ENCODE data around the gene CASKIN2. TPM values are rescaled to one million over a fixed set of nuclear protein-coding genes. Genes with fewer than 3 reads are reported as not detected.
A peak's percentile ranks its signal among the peaks of the same experiment; 100 is the strongest.

Gene CASKIN2
- total and polyA plus RNA-seq, 2 experiments from 2014 or later: 1.9 to 6.2 TPM

DNA sequence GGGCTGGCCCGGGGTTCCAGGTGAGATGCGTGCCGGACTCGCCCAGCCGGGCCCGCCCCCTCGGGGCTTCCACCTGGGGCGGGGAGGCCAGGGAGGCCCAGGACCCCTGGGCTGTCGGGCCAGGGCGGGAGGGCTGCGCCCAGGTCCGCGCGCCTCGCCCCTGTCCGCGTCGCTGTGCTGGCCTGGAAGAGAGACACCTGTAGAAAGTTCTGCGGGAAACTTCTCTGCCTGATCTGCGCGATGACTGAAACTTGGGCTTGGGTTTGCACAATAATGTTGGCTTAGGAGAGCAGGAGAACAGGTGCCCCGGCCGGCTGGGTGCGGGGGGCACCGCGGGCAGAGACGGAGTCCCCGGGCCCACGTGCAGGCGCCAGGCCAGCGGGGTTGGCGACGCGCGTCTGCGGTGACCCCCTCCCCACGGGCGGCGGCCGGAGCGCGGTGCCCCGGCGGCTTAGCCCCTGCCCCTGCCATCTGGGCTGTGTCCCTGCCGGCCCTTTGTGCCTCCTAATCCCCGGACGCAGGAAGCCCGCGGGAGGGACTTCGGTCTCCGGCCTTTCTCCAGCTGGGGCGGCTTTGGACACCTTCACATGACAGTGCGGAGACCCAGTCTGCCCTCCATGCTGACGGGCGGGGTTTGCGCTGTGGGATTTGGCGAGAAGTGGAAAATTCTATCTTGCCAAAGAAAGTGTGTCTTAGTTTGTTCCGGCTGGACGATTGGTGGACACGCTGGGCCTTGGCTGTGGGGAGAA lies 10.6 kb upstream of the CASKIN2 start:
- no peak overlapping the region for H2AFZ ChIP-seq
- no peaks in the 10 kb centered on the region for H3K9me3 ChIP-seq (ENCODE audit: low read depth)
- H4K20me1 ChIP-seq (ENCODE audit: insufficient read depth): no peaks in the 10 kb centered on the region
- peak overlapping the region; percentile 69 for H3K4me2 ChIP-seq (ENCODE audit: unreplicated experiment)
- no peak overlapping the region for H3K9ac ChIP-seq
- H3F3A ChIP-seq (ENCODE audit: insufficient read depth): no peaks in the 10 kb centered on the region
- no peaks in the 10 kb centered on the region for H3K36me3 ChIP-seq (ENCODE audit: low read depth)
- peak overlapping the region; percentile 60 for H3K4me3 ChIP-seq
- no peak for TF ChIP-seq EZH2phosphoT487 (IDR thresholded peaks at IDR 0.05; ENCODE audit: insufficient read depth, low read depth)
- TF ChIP-seq EZH2 (IDR thresholded peaks at IDR 0.05; ENCODE audit: insufficient read depth, poor library complexity, severe bottlenecking): peak; percentile 59
- H3K27me3 ChIP-seq (replicated peaks; ENCODE audit: insufficient read depth): peaks cover 19% of the 10 kb centered on the region; the same call in 1 of the 2 replicates
- no peak overlapping the region for H3K27ac ChIP-seq
- H3K4me1 ChIP-seq (ENCODE audit: insufficient read depth): no peaks in the 10 kb centered on the region
- WGBS, 2 experiments (ENCODE audit: low coverage in 1 of 2, low lambda C conversion rate in 2 of 2, missing lambda C conversion rate in 2 of 2): 3 to 7% methylated on average over 39 to 50 of the region's 60 CpGs
- no peaks in the 10 kb centered on the region for H3K9me2 ChIP-seq (ENCODE audit: insufficient read depth)
- in situ Hi-C loops (cut with MboI): no loop called here
- no peaks in the 10 kb centered on the region for H3K79me2 ChIP-seq (ENCODE audit: insufficient read depth)
- no peak for DNase-seq

DNA sequence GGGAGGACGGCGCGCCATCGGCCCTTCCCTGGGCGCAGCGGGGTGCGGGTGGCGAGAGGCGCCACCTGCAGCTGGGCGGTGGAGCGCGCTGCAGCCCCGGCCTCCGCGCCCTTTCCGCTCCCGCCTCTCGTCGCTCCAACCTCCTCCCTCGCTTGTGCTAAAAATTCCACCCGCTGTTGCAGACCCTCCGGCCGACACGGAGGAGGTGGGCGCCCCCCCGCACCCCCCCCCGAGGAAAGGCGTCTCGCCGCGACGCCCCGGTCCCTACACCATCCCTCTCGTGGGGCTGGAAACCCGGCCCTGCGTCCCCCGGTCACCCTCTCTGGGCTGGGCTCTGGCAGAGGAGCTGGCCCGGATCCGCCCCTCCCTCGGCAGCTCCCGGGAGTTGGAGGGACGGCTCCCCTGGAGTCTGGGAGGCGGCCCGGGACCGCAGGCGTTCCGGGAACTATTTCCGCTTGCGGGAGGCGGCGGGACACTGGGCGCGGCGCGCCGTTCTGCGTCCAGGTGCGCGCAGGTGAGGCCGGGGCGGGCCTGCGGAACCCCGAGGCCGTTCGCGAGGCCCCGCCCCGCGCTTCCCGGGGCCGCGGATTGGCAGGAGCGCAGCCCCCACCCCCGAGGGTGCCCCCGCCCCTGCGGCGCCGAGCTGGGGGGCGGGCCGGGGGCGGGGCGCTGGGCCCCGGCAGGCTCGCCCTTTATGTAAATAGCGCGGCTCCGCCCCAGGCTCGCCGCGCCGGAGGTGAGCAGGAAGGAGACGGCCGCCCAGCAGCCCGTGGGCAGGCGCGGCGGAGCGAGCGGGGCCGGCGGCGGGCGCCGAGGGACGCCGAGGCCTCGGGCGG lies 9.9 kb upstream of the CASKIN2 start, which contains the start of gene LLGL2:
LLGL2 (plus strand) TSS at position 728 of the 836 bp plus-strand sequence. CDS start 17,730 bp downstream, outside the sequence.
- Histone ChIP-seq H3K27ac (no peak within 1 kb of the TSS), H3K9me2 (ENCODE audit: insufficient read depth) (no peaks in the 10 kb centered on the region), H2AFZ (peak within 1 kb of the TSS; percentile 38; the same call in 1 of the 2 replicates), H3K9ac (no peak within 1 kb of the TSS), H3K27me3 (replicated peaks; ENCODE audit: insufficient read depth) (peaks cover 19% of the 10 kb centered on the region; the same call in 1 of the 2 replicates), H3K4me1 (ENCODE audit: insufficient read depth) (no peaks in the 10 kb centered on the region), H3K9me3 (ENCODE audit: low read depth) (no peaks in the 10 kb centered on the region), H4K20me1 (ENCODE audit: insufficient read depth) (no peaks in the 10 kb centered on the region), H3F3A (ENCODE audit: insufficient read depth) (no peaks in the 10 kb centered on the region), H3K79me2 (ENCODE audit: insufficient read depth) (no peaks in the 10 kb centered on the region), H3K4me3 (peak within 1 kb of the TSS; percentile 60), H3K36me3 (ENCODE audit: low read depth) (no peaks in the 10 kb centered on the region), H3K4me2 (ENCODE audit: unreplicated experiment) (peak within 1 kb of the TSS; percentile 69)
- 2 to 4% methylated on average over 27 to 53 of the region's 108 CpGs for WGBS, 2 experiments (ENCODE audit: low coverage in 1 of 2, low lambda C conversion rate in 2 of 2, missing lambda C conversion rate in 2 of 2)
- DNase-seq: peak; percentile 48
- in situ Hi-C loops (cut with MboI): no loop called here
- TF ChIP-seq EZH2phosphoT487 (IDR thresholded peaks at IDR 0.05; ENCODE audit: insufficient read depth, low read depth) (no peak), EZH2 (IDR thresholded peaks at IDR 0.05; ENCODE audit: insufficient read depth, poor library complexity, severe bottlenecking) (no peak)

DNA sequence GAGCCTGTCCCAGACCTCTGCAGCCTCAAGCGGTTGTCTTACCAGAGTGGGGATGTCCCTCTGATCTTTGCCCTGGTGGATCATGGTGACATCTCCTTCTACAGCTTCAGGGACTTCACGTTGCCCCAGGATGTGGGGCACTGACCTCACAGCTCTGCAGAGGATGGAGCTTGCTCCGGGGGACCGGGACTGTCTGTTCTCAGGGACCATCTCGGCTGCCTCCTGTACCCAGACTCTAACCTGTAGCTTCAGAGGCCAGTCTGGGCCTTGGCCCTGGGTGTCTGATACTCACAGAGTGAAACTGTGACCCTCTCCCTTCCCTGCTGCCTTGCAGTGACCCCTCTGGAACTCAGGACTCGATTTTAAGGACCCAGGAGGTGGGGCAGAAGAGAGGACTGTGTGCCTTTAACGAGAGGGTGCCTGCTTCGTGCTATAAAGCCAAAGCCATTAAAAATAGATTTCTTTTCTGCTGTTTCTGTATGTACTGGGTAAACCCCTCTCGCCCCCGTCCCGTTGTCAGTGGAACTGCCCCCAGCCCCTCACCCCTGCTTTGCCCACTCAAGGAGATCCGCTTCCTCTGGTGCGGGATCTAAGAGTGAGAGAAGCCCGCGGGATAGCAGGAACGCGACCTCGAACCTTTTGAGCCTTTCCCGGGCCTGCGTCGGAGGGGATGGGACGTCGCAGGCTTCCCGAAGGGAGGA lies 9.1 kb upstream of the CASKIN2 start:
- Histone ChIP-seq H3K9ac (no peak overlapping the region), H3K4me1 (ENCODE audit: insufficient read depth) (no peaks in the 10 kb centered on the region), H3F3A (ENCODE audit: insufficient read depth) (no peaks in the 10 kb centered on the region), H3K27me3 (replicated peaks; ENCODE audit: insufficient read depth) (peaks cover 19% of the 10 kb centered on the region; the same call in 1 of the 2 replicates), H3K79me2 (ENCODE audit: insufficient read depth) (no peaks in the 10 kb centered on the region), H3K9me2 (ENCODE audit: insufficient read depth) (no peaks in the 10 kb centered on the region), H3K36me3 (ENCODE audit: low read depth) (no peaks in the 10 kb centered on the region), H4K20me1 (ENCODE audit: insufficient read depth) (no peaks in the 10 kb centered on the region), H3K9me3 (ENCODE audit: low read depth) (no peaks in the 10 kb centered on the region), H3K27ac (no peak overlapping the region), H2AFZ (no peak overlapping the region), H3K4me3 (peak overlapping the region; percentile 60; the same call in 1 of the 2 replicates), H3K4me2 (ENCODE audit: unreplicated experiment) (no peak overlapping the region)
- 25 to 28% methylated on average over 24 of the region's 24 CpGs for WGBS, 2 experiments (ENCODE audit: low coverage in 1 of 2, low lambda C conversion rate in 2 of 2, missing lambda C conversion rate in 2 of 2)
- in situ Hi-C loops (cut with MboI): no loop called here
- TF ChIP-seq EZH2phosphoT487 (IDR thresholded peaks at IDR 0.05; ENCODE audit: insufficient read depth, low read depth): no peak
- DNase-seq: no peak

DNA sequence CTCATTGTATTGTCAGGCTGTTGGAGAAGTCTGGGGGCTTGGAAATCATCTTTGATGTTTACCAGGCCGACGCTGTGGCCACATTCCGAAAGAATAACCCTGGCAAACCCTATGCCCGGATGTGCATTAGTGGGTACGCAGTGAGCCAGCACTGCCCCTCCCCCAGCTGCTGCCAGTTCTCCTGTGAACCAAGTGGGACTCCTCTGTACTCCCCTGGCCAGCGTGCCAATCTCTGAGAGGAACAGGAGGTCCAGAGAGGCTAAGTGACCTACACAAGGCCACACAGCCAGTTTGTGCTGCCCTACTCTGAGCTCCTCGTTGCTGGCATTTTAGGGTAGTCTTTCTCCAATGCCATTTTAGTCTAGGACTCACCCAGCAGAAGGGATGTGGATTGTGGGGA lies 8.3 kb upstream of the CASKIN2 start:
- H3K9ac ChIP-seq: no peak overlapping the region
- TF ChIP-seq EZH2 (IDR thresholded peaks at IDR 0.05; ENCODE audit: insufficient read depth, poor library complexity, severe bottlenecking) (no peak), EZH2phosphoT487 (IDR thresholded peaks at IDR 0.05; ENCODE audit: insufficient read depth, low read depth) (no peak)
- H3K9me2 ChIP-seq (ENCODE audit: insufficient read depth): no peaks in the 10 kb centered on the region
- no peaks in the 10 kb centered on the region for H4K20me1 ChIP-seq (ENCODE audit: insufficient read depth)
- H3K79me2 ChIP-seq (ENCODE audit: insufficient read depth): no peaks in the 10 kb centered on the region
- H3K4me3 ChIP-seq: no peak overlapping the region
- no peak overlapping the region for H3K4me2 ChIP-seq (ENCODE audit: unreplicated experiment)
- H2AFZ ChIP-seq: no peak overlapping the region
- WGBS, 2 experiments (ENCODE audit: low coverage in 1 of 2, low lambda C conversion rate in 2 of 2, missing lambda C conversion rate in 2 of 2): 89% methylated on average over 7 of the region's 7 CpGs
- peaks cover 19% of the 10 kb centered on the region; the same call in 1 of the 2 replicates for H3K27me3 ChIP-seq (replicated peaks; ENCODE audit: insufficient read depth)
- H3K27ac ChIP-seq: no peak overlapping the region
- in situ Hi-C loops (cut with MboI): no loop called here
- no peaks in the 10 kb centered on the region for H3K4me1 ChIP-seq (ENCODE audit: insufficient read depth)
- H3K36me3 ChIP-seq (ENCODE audit: low read depth): no peaks in the 10 kb centered on the region
- H3K9me3 ChIP-seq (ENCODE audit: low read depth): no peaks in the 10 kb centered on the region
- no peaks in the 10 kb centered on the region for H3F3A ChIP-seq (ENCODE audit: insufficient read depth)
- no peak for DNase-seq
